Hepatocyte (in vitro differentiated cells): ENCODE measurements around the gene AASDH.

Source experiments
- EZH2 ChIP-seq: fragments of 200-600 bp; sonication (generic); IDR thresholded peaks from 2 replicates; pipeline ENCODE4 v1.6.1; 2016; ENCODE audit warnings: antibody characterized with exemption, mild to moderate bottlenecking, borderline replicate concordance
- EZH2phosphoT487 ChIP-seq: fragments of 200-600 bp; sonication (generic); IDR thresholded peaks from one replicate; pipeline ENCODE4 v1.6.1; 2018; ENCODE audit warnings: antibody characterized with exemption, mild to moderate bottlenecking, low read depth, moderate library complexity; ENCODE audit not compliant: unreplicated experiment, severe bottlenecking
- TF ChIP-seq, protein P1 (sequence below): fragments of 200-600 bp; sonication (generic); IDR thresholded peaks from 2 replicates; pipeline ENCODE4 v1.5.1; 2016; ENCODE audit warnings: antibody characterized with exemption, mild to moderate bottlenecking; ENCODE audit not compliant: poor library complexity

DNA sequence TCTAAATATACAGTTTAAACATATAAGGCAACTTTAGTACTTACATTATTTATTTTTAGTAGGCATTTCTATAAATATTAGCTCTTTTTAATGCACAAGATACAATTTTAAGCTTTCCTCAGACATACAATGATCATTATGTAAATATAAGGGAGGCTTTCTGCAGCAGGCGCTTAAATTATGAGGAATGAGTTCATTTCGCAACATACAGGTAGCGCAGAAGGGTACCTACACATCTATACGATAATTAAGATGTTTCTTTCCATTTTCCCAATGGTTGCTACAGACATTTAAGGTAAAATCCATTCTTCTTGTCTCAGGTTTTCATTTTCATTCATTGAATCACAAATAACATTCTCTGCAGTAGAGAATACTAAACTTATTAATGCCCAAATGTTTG, 1.2 kb downstream of the AASDH start:
- TF ChIP-seq, protein P1, sequence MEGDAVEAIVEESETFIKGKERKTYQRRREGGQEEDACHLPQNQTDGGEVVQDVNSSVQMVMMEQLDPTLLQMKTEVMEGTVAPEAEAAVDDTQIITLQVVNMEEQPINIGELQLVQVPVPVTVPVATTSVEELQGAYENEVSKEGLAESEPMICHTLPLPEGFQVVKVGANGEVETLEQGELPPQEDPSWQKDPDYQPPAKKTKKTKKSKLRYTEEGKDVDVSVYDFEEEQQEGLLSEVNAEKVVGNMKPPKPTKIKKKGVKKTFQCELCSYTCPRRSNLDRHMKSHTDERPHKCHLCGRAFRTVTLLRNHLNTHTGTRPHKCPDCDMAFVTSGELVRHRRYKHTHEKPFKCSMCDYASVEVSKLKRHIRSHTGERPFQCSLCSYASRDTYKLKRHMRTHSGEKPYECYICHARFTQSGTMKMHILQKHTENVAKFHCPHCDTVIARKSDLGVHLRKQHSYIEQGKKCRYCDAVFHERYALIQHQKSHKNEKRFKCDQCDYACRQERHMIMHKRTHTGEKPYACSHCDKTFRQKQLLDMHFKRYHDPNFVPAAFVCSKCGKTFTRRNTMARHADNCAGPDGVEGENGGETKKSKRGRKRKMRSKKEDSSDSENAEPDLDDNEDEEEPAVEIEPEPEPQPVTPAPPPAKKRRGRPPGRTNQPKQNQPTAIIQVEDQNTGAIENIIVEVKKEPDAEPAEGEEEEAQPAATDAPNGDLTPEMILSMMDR, result no peak
- no peak for TF ChIP-seq EZH2phosphoT487
- TF ChIP-seq EZH2, result no peak
